ENCODE data around the gene TSPAN8.
"Not testable (repeated sequence)": the region's sequence is repeated elsewhere in the genome, so short reads cannot be mapped to it uniquely, and the experiment has no call there.

Gene TSPAN8

GRCh38 chr12:71164166-71164565 is 6.4 kb upstream of the TSPAN8 start:
- DNase-seq (ENCODE audit: low spot score), result no peak

- DNase-seq (ENCODE audit: low spot score), result no peak
These were observed 5.3 kb upstream of the TSPAN8 start for GRCh38 chr12:71162832-71163763.

GRCh38 chr12:71161591-71161990 is 3.8 kb upstream of the TSPAN8 start:
- no peak for DNase-seq (ENCODE audit: low spot score)

GRCh38 chr12:71160585-71160984 is 2.8 kb upstream of the TSPAN8 start:
- DNase-seq (ENCODE audit: low spot score), result no peak

- DNase-seq (ENCODE audit: low spot score), result no peak
These were observed 2.1 kb upstream of the TSPAN8 start for GRCh38 chr12:71159878-71160277.

GRCh38 chr12:71159264-71159663 is 1.5 kb upstream of the TSPAN8 start:
- DNase-seq (ENCODE audit: low spot score), result no peak

- DNase-seq (ENCODE audit: low spot score), result no peak
These were observed 623 bp upstream of the TSPAN8 start for GRCh38 chr12:71158361-71158882.

GRCh38 chr12:71155225-71155624 is 2.6 kb downstream of the TSPAN8 start:
- no peak for DNase-seq (ENCODE audit: low spot score)

GRCh38 chr12:71152851-71153250 is 4.9 kb downstream of the TSPAN8 start:
- DNase-seq (ENCODE audit: low spot score), result no peak

- not testable (repeated sequence) for DNase-seq (ENCODE audit: low spot score)
These were observed 7.8 kb downstream of the TSPAN8 start for GRCh38 chr12:71150041-71150440.

GRCh38 chr12:71144682-71145081 is 13.1 kb downstream of the TSPAN8 start:
- no peak for DNase-seq (ENCODE audit: low spot score)

GRCh38 chr12:71142956-71143355 is 14.8 kb downstream of the TSPAN8 start:
- DNase-seq (ENCODE audit: low spot score), result no peak

GRCh38 chr12:71142016-71142415 is 15.8 kb downstream of the TSPAN8 start:
- DNase-seq (ENCODE audit: low spot score), result no peak

- no peak for DNase-seq (ENCODE audit: low spot score)
These were observed 16.3 kb downstream of the TSPAN8 start for GRCh38 chr12:71141378-71141926.

GRCh38 chr12:71139153-71139735 is 18.6 kb downstream of the TSPAN8 start:
- DNase-seq (ENCODE audit: low spot score), result no peak

GRCh38 chr12:71138011-71138410 is 19.8 kb downstream of the TSPAN8 start:
- DNase-seq (ENCODE audit: low spot score), result no peak

- no peak for DNase-seq (ENCODE audit: low spot score)
These were observed 22.0 kb downstream of the TSPAN8 start for GRCh38 chr12:71135812-71136176.

- no peak for DNase-seq (ENCODE audit: low spot score)
These were observed 22.6 kb downstream of the TSPAN8 start for GRCh38 chr12:71135077-71135811.

- DNase-seq (ENCODE audit: low spot score), result no peak
These were observed 23.4 kb downstream of the TSPAN8 start for GRCh38 chr12:71134405-71134804.

- no peak for DNase-seq (ENCODE audit: low spot score)
These were observed 27.2 kb downstream of the TSPAN8 start for GRCh38 chr12:71130521-71131069.

GRCh38 chr12:71129364-71129763 is 28.4 kb downstream of the TSPAN8 start:
- no peak for DNase-seq (ENCODE audit: low spot score)

GRCh38 chr12:71128191-71128788 is 29.5 kb downstream of the TSPAN8 start:
- DNase-seq (ENCODE audit: low spot score), result no peak
